GM18868 (cell line): ENCODE results near the gene FRYL.
"Not testable (repeated sequence)": the region's sequence is repeated elsewhere in the genome, so short reads cannot be mapped to it uniquely, and the experiment has no call there.

ENCODE experiments used
- ATAC-seq: cut with Tn5 transposase; IDR thresholded peaks from one replicate; pipeline ENCODE4 v1.9.1; 2021; ENCODE audit warnings: mild to moderate bottlenecking, moderate library complexity; ENCODE audit not compliant: unreplicated experiment

FRYL gene

DNA sequence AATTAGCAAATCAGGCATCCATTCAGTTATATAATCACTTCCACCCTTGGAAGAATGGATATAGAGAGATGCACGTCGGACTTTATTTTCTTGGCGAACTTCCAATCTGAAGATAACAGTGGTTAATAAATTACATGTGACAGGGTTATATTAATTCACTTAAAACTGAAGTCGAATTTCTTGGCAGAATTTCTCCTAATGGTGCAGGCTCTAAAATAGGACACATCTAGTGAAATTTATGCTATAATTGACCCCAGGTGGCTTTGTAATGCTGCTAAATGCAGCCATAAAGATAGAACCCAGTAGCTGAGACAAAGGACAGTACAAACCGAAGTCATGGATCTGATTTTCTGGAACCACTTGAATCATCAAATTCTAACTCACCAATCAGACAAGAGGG is 317.7 kb downstream of the FRYL start:
- no peak for ATAC-seq

GRCh38 chr4:48461000-48461399 is 319.1 kb downstream of the FRYL start:
- no peak for ATAC-seq

DNA sequence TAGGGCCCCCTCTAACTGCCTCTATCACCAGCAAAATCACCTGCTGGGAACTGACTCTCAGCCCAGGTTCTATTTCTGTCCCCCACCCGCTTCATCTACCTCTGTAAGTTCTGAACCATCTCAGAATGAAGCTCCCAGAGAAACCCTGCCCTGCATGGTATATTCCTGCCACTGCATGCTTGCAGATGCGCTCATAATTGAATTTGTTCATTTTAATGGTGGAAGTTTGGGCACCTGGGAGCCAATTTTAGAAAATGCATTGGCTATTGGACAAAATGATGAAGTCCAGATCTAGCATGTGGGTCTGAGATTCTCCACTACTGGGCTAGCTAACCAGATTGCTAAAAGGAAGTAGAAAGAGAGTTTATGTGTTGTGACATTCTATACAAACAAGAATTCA is 325.5 kb downstream of the FRYL start:
- ATAC-seq, result no peak

- not testable (repeated sequence) for ATAC-seq
Measured at GRCh38 chr4:48451656-48452055, 328.4 kb downstream of the FRYL start.

DNA sequence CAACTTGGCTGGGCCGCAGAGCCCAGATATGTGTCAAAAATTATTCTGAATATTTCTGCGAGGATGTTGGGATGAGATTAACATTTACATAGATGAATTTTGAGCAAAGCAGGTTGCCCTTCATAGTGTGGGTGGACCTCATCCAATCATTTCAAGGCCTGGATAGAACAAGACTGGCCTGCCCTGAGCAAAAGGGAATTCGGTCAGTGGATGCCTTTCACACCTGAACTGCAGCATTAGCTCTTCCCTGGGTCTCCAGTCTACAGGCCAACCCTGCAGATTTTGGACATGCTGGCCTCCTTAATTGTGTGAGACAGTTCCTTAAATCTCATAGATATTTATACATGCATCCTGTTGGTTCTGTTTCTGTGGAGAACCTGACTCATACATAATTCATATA is 329.3 kb downstream of the FRYL start:
- no peak for ATAC-seq

GRCh38 chr4:48449151-48449550 is 330.9 kb downstream of the FRYL start:
- ATAC-seq, result no peak
